Nephron (organoid): Measurements from ENCODE around the gene TAF13.

Experiments used
- H3K27ac Mint-ChIP-seq, 3 experiments: 2 replicates each; pipeline ENCODE4 v1.8.0; 2020; ENCODE audit warnings: mixed read lengths in 3 of 3, mild to moderate bottlenecking in 2 of 3, moderate library complexity in 1 of 3
- H3K27me3 Mint-ChIP-seq: 2 replicates; pipeline ENCODE4 v1.8.0; 2021; ENCODE audit warnings: low read depth, mild to moderate bottlenecking, moderate library complexity, mixed read lengths
- H3K36me3 Mint-ChIP-seq: 2 replicates; pipeline ENCODE4 v1.8.0; 2020; ENCODE audit warnings: low read depth, mixed read lengths
- H3K4me1 Mint-ChIP-seq: 2 replicates; pipeline ENCODE4 v1.8.0; 2020; ENCODE audit warnings: mixed read lengths
- H3K4me3 Mint-ChIP-seq, 3 experiments: 2 replicates each; pipeline ENCODE4 v1.8.0; 2020; ENCODE audit warnings: mild to moderate bottlenecking in 3 of 3, mixed read lengths in 3 of 3, moderate library complexity in 2 of 3
- H3K9me3 Mint-ChIP-seq: 2 replicates; pipeline ENCODE4 v1.8.0; 2020; ENCODE audit warnings: mixed read lengths
- TF ChIP-seq, protein P1 (sequence below), 3 experiments: fragments of 200-600 bp; sonication (generic); IDR thresholded peaks; one replicate each; pipeline ENCODE4 v1.5.0; 2021; ENCODE audit warnings: antibody characterized with exemption in 3 of 3; ENCODE audit not compliant: unreplicated experiment in 3 of 3

Gene TAF13

DNA sequence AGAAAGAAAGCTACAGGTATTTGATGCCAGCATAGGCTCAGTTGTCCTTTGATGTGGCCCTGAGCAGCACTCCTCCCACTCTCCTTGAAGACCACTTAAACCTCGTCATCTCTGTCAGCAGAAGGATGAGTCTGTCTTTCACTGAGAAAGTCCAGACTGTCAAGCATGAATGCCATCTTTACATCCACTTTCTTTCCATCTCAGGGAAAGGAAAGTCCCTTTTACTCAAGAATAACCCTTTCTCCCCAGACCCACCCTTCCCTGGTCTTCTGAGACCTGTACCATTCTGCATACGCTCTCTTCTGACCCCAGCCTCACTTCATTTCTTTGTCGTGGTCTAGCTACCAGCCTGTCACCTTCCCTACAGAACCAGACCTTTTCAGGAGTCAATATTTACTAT, 34.1 kb upstream of the TAF13 start:
- TF ChIP-seq, protein P1, sequence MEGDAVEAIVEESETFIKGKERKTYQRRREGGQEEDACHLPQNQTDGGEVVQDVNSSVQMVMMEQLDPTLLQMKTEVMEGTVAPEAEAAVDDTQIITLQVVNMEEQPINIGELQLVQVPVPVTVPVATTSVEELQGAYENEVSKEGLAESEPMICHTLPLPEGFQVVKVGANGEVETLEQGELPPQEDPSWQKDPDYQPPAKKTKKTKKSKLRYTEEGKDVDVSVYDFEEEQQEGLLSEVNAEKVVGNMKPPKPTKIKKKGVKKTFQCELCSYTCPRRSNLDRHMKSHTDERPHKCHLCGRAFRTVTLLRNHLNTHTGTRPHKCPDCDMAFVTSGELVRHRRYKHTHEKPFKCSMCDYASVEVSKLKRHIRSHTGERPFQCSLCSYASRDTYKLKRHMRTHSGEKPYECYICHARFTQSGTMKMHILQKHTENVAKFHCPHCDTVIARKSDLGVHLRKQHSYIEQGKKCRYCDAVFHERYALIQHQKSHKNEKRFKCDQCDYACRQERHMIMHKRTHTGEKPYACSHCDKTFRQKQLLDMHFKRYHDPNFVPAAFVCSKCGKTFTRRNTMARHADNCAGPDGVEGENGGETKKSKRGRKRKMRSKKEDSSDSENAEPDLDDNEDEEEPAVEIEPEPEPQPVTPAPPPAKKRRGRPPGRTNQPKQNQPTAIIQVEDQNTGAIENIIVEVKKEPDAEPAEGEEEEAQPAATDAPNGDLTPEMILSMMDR (IDR thresholded peaks at IDR 0.05; ENCODE audit: unreplicated experiment in 3 of 3), result no peak
- Mint-ChIP-seq H3K4me1 (peaks cover 11% of the 10 kb centered on the region), H3K4me3 (no peak overlapping the region), H3K27ac (no peak overlapping the region), H3K9me3 (no peaks in the 10 kb centered on the region), H3K36me3 (no peaks in the 10 kb centered on the region), H3K27me3 (peaks cover 49% of the 10 kb centered on the region)

DNA sequence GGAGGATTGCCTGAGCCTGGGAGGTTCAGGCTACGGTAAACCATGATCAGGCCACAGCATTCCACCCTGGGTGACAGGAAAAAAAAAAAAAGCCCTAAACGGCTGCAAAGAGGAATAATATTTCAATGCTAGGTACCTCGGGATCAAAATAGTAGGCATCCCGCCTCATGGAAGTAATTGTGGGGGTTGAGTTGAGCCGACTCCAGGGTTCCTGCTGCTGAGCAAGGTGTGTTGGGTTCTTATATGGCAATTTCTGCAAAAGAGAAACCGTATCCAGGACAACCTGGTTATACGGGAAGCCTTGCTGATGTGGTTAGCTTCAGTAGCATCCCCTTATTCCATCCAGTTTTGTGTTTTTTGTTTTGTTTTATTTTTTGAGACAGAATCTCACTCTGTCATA, 32.0 kb upstream of the TAF13 start:
- Mint-ChIP-seq H3K27me3 (peaks cover 28% of the 10 kb centered on the region), H3K36me3 (peaks cover 8% of the 10 kb centered on the region), H3K27ac (no peak overlapping the region), H3K4me3 (no peak overlapping the region), H3K9me3 (no peaks in the 10 kb centered on the region), H3K4me1 (peaks cover 7% of the 10 kb centered on the region)
- TF ChIP-seq, protein P1 (IDR thresholded peaks at IDR 0.05; ENCODE audit: unreplicated experiment in 3 of 3), result no peak

DNA sequence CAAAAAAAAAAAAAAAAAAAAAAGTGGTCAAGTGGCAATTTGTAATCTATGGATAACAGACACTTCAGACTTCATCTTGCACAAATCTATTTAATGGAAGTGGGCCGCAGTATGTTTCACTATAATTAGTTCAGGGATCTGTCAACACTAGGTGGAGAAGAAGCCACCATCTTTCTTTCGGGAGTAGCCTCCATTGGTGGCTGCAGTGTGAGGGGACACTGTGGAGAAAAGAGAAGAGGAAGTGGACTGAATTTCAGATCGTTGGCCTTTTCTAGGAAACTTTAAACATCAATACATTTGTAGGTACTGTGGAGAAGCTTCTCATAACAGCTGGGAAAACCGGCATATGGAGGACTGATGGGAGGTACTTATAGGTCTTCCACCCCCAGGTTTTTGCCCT, 30.1 kb upstream of the TAF13 start:
- peaks cover 11% of the 10 kb centered on the region for H3K27me3 Mint-ChIP-seq
- no peaks in the 10 kb centered on the region for H3K4me1 Mint-ChIP-seq
- no peak overlapping the region for H3K27ac Mint-ChIP-seq
- peak overlapping the region in 1 of 3 experiments; percentile 62 for H3K4me3 Mint-ChIP-seq
- TF ChIP-seq, protein P1 (IDR thresholded peaks at IDR 0.05; ENCODE audit: unreplicated experiment in 3 of 3), result no peak
- peaks cover 12% of the 10 kb centered on the region for H3K36me3 Mint-ChIP-seq
- H3K9me3 Mint-ChIP-seq, result no peaks in the 10 kb centered on the region

DNA sequence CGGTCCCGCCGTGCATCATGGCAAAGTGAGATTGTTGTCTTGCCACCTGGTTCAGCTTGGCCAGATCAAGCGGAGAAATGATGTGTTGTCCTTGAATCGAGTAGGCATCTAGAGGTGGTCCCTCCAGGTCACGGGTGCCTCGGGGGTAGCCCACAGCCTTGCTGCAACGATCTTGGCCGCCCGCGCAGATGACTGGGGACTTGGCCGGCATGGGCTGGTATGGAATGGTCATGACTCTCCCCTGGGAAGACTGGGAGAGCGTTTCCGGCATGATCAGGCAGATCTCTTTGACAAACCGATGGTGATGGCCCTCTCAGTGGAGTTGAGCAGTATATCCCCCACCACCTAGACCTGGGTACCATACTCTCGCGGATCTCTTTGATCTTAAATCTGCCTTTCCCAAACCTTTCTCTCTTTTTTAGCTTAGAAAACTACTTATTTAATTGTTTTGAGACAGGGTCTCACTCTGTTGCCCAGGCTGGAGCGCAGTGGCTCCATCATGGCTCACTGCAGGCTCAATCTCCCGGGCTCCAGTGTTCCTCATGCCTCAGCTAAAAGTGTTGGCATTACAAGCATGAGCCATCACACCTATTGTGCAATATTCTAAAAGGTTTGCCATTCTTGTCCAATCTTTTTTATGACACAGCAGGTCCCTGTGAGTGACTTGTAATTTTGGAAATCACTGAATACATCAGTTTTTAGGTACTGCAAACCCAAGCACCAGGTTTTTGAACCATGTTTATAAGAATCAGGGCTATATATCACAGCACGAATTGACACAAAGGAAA, 28.8 kb upstream of the TAF13 start:
- peaks cover 5% of the 10 kb centered on the region for H3K4me1 Mint-ChIP-seq
- TF ChIP-seq, protein P1 (IDR thresholded peaks at IDR 0.05; ENCODE audit: unreplicated experiment in 3 of 3), result no peak
- H3K27ac Mint-ChIP-seq, result no peak overlapping the region
- H3K9me3 Mint-ChIP-seq, result no peaks in the 10 kb centered on the region
- H3K4me3 Mint-ChIP-seq, result peak overlapping the region in 2 of 3 experiments; percentile 59 to 61
- H3K27me3 Mint-ChIP-seq, result no peaks in the 10 kb centered on the region
- H3K36me3 Mint-ChIP-seq, result peaks cover 12% of the 10 kb centered on the region

DNA sequence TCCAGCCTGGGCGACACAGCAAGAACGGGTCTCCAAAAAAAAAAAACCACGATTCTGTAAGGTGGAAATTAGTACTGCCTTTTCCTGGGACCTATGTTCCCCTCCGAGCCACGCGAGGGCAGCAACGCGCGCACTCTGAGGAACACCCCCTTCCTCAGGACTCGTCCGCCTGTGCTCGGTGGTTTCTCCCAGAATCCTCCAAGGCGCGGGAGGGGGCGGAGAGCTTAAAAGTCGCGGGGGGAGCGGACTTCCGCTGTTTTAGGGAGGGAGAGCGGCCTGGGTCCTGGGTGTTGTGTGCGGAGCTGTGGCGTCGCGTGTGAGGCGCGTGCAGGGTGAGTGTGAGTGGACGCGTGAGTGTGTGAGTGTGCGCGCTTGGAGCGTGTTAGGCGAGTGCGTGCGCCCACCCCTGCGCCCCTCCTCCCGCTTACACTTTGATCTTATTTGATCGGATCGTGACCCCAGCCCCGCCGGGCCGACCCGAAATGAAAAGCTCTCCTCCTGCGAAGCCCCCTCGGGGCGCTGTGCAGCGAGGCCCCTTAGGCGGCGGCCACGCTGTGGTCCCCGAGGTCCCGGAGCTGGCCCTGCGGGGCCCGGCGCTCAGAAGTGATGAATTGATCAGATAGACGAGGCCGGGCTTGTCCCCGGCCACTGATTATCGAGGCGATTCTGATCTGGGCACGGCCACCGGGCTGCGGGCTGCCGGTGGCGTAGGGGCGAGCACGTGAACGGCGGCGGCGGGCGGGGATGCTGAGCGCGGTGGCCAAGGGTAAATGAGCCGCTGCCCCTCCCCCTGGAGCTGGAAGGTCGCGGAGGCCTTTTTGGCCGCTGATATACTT, 24.4 kb upstream of the TAF13 start:
- Mint-ChIP-seq H3K27me3 (no peaks in the 10 kb centered on the region), H3K36me3 (peaks cover 12% of the 10 kb centered on the region), H3K4me3 (peak overlapping the region; percentile 97 to 98 (median 97)), H3K9me3 (no peaks in the 10 kb centered on the region), H3K27ac (peak overlapping the region; percentile 93 to 98 (median 97)), H3K4me1 (peaks cover 5% of the 10 kb centered on the region)
- TF ChIP-seq, protein P1 (IDR thresholded peaks at IDR 0.05; ENCODE audit: unreplicated experiment in 3 of 3), result peak; percentile 84 to 91 (median 85)
